ENCODE data around the gene NUDT3. TPM values are rescaled to one million over a fixed set of nuclear protein-coding genes. Genes with fewer than 3 reads are reported as not detected.
"Not testable (repeated sequence)": the region's sequence is repeated elsewhere in the genome, so short reads cannot be mapped to it uniquely, and the experiment has no call there.

NUDT3 gene
- total RNA-seq, 3 donors from 2014 or later = 28.7 to 33.8 (median 29.0) TPM

DNA sequence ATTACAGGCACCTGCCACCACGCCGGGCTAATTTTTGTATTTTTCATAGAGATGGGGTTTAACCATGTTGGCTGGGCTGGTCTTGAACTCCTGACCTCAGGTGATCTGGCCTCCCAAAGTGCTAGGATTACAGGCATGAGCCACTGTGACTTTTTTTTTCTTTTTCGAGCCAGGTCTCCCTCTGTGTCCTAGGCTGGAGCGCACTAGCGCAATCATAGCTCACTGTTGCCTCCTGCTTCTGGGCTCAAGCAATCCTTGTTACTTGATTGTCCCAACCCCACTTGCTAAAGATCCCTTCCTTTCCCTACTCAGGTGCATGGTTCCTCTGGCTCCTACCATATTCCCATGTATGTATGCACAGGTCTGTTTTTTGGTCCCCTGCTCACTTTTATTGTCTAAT is 116.3 kb downstream of the NUDT3 start:
- Histone ChIP-seq H3K9me3 (no peaks in the 10 kb centered on the region), H3K4me1 (no peaks in the 10 kb centered on the region), H3K27me3 (no peaks in the 10 kb centered on the region), H3K27ac (no peak overlapping the region), H3K36me3 (no peaks in the 10 kb centered on the region), H3K4me3 (no peak overlapping the region)
- intact Hi-C loops (cut with DNase I; ENCODE audit: low total_unique reads) = no loop called here
- TF ChIP-seq, protein P1, sequence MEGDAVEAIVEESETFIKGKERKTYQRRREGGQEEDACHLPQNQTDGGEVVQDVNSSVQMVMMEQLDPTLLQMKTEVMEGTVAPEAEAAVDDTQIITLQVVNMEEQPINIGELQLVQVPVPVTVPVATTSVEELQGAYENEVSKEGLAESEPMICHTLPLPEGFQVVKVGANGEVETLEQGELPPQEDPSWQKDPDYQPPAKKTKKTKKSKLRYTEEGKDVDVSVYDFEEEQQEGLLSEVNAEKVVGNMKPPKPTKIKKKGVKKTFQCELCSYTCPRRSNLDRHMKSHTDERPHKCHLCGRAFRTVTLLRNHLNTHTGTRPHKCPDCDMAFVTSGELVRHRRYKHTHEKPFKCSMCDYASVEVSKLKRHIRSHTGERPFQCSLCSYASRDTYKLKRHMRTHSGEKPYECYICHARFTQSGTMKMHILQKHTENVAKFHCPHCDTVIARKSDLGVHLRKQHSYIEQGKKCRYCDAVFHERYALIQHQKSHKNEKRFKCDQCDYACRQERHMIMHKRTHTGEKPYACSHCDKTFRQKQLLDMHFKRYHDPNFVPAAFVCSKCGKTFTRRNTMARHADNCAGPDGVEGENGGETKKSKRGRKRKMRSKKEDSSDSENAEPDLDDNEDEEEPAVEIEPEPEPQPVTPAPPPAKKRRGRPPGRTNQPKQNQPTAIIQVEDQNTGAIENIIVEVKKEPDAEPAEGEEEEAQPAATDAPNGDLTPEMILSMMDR (IDR thresholded peaks at IDR 0.05) = no peak
- TF ChIP-seq POLR2AphosphoS5 (IDR thresholded peaks at IDR 0.05) (no peak), POLR2A (IDR thresholded peaks at IDR 0.05) (no peak)
- DNase-seq (ENCODE audit: low spot score in 2 of 2) = no peak

DNA sequence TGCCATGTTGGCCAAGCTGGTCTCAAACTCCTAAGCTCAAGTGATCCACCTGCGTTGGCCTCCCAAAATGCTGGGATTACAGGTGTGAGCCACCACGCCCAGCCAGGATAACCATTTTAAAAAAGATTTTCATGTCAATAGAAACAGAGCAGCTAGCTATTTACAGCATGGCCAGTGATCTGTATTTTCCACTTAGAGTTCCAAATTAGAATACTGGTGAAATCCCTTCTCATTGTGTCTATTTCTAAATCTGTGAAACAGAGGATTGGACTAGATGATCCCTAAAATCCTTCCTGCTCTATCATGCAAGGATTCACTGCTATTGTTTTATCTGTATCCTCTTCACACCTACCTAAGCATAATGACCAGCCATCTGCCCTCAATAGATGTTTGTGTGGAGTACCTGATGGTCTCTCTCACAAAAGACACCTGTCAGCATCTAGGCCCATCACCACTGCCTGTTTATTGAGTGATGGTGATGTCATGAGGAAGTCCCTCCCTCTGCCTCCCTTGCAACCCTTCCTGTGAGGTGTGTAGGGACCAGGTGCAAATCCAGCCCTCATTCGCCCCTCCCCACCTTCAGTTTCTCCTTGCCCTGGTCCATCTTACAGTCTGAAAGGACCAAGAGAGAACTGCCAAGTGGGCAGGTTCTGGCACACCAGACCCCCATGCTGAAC is 117.2 kb downstream of the NUDT3 start:
- Histone ChIP-seq H3K27me3 (no peaks in the 10 kb centered on the region), H3K27ac (no peak overlapping the region), H3K4me1 (no peaks in the 10 kb centered on the region), H3K4me3 (no peak overlapping the region), H3K9me3 (no peaks in the 10 kb centered on the region), H3K36me3 (no peaks in the 10 kb centered on the region)
- no peak for DNase-seq (ENCODE audit: low spot score in 2 of 2)
- intact Hi-C loops (cut with DNase I; ENCODE audit: low total_unique reads) = no loop called here
- no peak for TF ChIP-seq POLR2AphosphoS5 (IDR thresholded peaks at IDR 0.05)
- TF ChIP-seq, protein P1 (IDR thresholded peaks at IDR 0.05) = no peak
- TF ChIP-seq POLR2A (IDR thresholded peaks at IDR 0.05) = no peak

DNA sequence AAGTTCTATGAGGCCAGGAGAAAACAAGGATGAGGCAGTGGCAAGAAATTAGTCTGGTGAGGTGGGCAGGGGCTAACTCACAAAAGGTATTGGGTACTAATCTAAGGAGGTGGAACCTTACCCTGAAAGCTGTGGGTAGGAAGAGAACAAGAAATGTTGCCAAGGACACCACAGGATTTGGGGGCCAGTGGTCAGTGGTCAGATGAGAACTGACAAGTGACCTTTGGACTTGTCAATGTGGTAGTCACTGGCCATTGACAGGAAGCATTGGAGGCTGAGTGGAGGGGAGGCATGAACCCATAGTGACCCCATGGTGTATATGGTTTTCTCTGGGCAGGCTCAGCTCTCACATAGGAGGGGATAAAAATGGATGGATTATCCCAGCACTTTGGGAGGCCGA is 118.3 kb downstream of the NUDT3 start:
- DNase-seq (ENCODE audit: low spot score in 2 of 2) = no peak
- Histone ChIP-seq H3K36me3 (no peaks in the 10 kb centered on the region), H3K4me3 (no peak overlapping the region), H3K27ac (no peak overlapping the region), H3K9me3 (no peaks in the 10 kb centered on the region), H3K27me3 (no peaks in the 10 kb centered on the region), H3K4me1 (no peaks in the 10 kb centered on the region)
- TF ChIP-seq, protein P1 (IDR thresholded peaks at IDR 0.05) = no peak
- TF ChIP-seq POLR2A (IDR thresholded peaks at IDR 0.05) (no peak), POLR2AphosphoS5 (IDR thresholded peaks at IDR 0.05) (no peak)
- intact Hi-C loops (cut with DNase I; ENCODE audit: low total_unique reads) = no loop called here

DNA sequence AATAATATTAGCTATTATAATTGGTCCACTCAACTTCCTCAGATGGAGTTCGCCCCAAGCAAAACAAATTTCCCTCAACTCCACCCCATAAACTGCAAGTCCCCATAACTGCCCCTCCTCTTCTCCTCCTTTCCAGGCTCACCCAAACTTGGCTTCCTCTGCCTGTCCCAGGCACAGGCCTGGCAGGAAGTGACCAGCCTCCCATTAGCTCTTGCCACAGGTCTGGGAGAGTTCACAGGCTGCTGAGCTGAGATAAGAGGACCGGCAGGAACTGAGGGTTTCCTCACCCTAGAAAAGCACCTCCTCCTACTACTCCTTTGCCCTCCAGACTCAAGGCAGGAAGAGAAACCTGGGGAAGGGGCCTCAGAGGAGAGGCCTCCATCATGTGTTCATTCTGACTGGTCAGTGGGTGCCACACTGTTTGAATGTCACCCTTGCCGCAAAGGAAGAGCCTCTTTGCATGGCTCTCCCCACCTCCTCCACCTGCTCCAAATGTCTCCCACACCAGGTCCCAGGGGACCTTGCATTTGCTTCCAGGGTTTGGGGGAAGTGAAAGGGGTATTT is 119.1 kb downstream of the NUDT3 start:
- Histone ChIP-seq H3K4me3 (no peak overlapping the region), H3K27me3 (no peaks in the 10 kb centered on the region), H3K27ac (no peak overlapping the region), H3K9me3 (no peaks in the 10 kb centered on the region), H3K36me3 (no peaks in the 10 kb centered on the region), H3K4me1 (no peaks in the 10 kb centered on the region)
- no peak for TF ChIP-seq POLR2AphosphoS5 (IDR thresholded peaks at IDR 0.05)
- TF ChIP-seq, protein P1 (IDR thresholded peaks at IDR 0.05) = no peak
- no peak for TF ChIP-seq POLR2A (IDR thresholded peaks at IDR 0.05)
- intact Hi-C loops (cut with DNase I; ENCODE audit: low total_unique reads) = no loop called here
- DNase-seq (ENCODE audit: low spot score in 2 of 2) = no peak

DNA sequence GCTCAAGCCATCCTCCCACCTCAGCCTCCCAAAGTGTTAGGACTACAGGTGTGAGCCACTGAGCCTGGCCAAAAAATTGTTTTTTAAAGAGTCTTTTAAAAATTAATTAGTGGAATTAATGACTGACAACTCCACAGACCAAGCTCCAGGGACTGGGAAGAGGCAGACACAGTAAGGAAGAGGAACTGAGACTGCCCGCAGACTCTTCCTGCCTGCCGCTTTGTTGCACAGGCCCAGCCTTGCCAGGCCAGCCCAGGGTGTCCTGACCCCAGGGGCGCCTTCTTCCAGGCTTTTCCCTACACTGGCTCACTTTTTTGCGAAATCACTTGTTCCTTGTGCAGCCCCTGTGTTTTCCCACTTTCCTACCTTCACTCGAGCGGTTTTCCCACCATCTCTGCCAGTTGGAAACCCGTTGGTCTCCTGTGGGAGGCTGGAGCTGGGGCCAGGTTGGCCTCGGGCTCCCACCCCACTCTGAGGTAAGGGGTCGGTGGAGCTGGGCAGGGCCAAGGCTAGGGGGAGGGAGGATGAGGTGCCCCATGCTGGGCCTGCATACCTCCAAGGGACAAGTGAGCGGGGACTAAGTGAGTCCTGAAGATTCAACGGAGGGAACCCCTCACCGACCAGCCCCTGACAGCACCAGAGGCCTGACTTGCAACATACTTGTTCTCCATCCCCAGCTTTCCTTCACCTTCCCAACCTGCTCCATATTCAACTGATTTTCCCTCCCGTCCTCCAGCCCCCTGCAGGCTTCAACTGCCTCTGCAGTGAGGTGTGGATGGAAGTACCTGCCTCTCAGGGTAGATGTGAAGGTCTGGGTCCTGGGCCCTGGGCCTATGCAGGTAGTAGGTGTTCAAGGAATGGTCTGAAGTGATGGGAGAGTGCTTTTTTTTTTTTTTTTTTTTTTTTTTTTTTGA is 120.2 kb downstream of the NUDT3 start:
- H3K27ac ChIP-seq = no peak overlapping the region
- H3K36me3 ChIP-seq = no peaks in the 10 kb centered on the region
- DNase-seq (ENCODE audit: low spot score in 2 of 2) = no peak
- no peaks in the 10 kb centered on the region for H3K9me3 ChIP-seq
- intact Hi-C loops (cut with DNase I; ENCODE audit: low total_unique reads) = no loop called here
- H3K27me3 ChIP-seq = no peaks in the 10 kb centered on the region
- no peak overlapping the region for H3K4me3 ChIP-seq
- TF ChIP-seq POLR2AphosphoS5 (IDR thresholded peaks at IDR 0.05) = no peak
- no peak for TF ChIP-seq POLR2A (IDR thresholded peaks at IDR 0.05)
- TF ChIP-seq, protein P1 (IDR thresholded peaks at IDR 0.05) = no peak
- H3K4me1 ChIP-seq = no peaks in the 10 kb centered on the region

DNA sequence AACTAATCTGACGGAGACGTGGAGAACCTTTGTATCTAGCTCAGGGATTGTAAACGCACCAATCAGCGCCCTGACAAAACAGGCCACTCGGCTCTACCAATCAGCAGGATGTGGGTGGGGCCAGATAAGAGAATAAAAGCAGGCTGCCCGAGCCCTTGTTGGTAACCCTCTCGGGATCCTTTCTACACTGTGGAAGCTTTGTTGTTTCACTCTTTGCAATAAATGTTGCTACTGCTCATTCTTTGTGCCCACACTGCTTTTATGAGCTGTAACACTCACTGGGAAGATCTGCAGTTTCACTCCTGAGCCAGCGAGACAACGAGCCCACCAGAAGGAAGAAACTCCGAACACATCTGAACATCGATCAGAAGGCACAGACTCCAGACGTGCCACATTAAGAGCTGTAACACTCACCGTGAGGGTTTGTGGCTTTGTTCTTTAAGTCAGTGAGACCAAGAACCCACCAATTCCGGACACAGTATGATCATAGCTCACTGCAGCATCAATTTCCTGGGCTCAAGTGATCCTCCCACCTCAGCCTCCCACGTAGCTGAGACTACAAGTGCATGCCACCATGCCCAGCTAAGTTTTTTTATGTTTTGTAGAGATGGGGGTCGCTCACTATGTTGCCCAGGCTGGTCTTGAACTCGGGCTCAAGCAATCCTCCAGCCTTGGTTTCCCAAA is 122.7 kb downstream of the NUDT3 start:
- H3K4me3 ChIP-seq; H3K36me3 ChIP-seq; H3K27me3 ChIP-seq; intact Hi-C loops (cut with DNase I; ENCODE audit: low total_unique reads); DNase-seq (ENCODE audit: low spot score in 2 of 2); H3K4me1 ChIP-seq; H3K27ac ChIP-seq; H3K9me3 ChIP-seq: not testable (repeated sequence)

DNA sequence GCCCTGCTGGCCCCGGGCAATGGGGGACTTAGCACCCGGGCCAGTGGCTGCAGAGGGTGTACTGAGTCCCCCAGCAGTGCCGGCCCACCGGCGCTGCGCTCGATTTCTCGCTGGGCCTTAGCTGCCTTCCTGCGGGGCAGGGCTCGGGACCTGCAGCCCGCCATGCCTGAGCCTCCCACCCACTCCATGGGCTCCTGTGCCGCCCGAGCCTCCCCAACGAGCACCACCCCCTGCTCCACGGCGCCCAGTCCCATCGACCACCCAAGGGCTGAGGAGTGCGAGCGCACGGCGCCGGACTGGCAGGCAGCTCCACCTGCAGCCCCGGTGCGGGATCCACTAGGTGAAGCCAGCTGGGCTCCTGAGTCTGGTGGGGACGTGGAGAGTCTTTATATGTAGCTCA is 123.3 kb downstream of the NUDT3 start:
- H3K27ac ChIP-seq; H3K9me3 ChIP-seq; H3K4me3 ChIP-seq; DNase-seq (ENCODE audit: low spot score in 2 of 2); H3K36me3 ChIP-seq; H3K27me3 ChIP-seq; H3K4me1 ChIP-seq; intact Hi-C loops (cut with DNase I; ENCODE audit: low total_unique reads): not testable (repeated sequence)

All from breast epithelium (tissue), 4 donors.